H4 (cell line): ENCODE data around the gene RFWD3. TPM values are rescaled to one million over a fixed set of nuclear protein-coding genes. Genes with fewer than 3 reads are reported as not detected.
"Not testable (repeated sequence)": the region's sequence is repeated elsewhere in the genome, so short reads cannot be mapped to it uniquely, and the experiment has no call there.

ENCODE experiments used
- DNase-seq: peaks from one replicate; pipeline ENCODE4 v3.0.0-alpha.2; 2015; ENCODE audit warnings: low spot score
- total RNA-seq: library from RNA; depleted of rRNA; stranded (reverse); fragments of >200 nt; shearing (Covaris generic); gene quantifications from 2 replicates; pipeline ENCODE4 v1.2.3, GENCODE V29; 2014

The RFWD3 gene
- total RNA-seq, 1 experiment from 2014 or later = 33.8 TPM

DNA sequence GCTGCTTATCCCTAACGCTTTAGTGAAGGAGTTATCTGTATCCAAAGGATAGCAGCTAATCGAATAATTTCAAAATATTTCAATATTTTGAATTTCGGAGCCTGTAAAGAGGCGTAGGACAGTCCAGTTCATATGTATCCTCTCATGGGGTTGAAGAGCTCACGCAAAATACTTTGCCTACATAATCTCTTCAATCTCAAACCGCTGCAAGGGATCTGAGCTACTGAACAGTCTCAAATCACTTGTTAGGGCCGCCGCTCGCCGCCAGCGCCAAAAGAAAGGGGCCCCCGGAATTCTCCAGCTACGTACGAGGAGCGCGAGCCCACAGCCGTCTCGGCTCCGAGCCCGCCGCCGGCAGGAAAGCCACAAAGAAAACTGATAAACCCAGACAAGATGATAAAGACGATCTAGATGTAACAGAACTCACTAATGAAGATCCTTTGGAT is 601 bp upstream of the RFWD3 start:
- DNase-seq = no peak

GRCh38 chr16:74666010-74666421 is 661 bp downstream of the RFWD3 start:
- DNase-seq = no peak

DNA sequence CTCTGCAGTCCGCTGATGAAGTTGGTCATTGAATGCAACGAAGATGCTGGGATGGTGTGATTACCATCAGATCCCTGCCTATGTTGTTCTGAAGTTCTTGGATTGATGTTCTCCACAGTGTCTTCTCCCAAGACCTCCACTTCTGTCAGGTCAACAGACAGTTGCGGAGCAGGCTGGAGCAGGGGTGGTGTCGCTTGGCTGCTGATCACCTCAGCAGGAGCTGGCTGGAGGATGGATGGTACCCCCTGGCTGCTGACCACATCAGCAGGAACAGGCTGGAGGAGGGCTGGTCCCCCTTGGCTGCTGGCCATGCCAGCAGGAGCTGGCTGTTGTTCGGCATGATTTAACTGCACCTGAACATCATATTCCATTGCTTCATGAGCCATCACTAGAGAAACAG is 5.6 kb downstream of the RFWD3 start:
- no peak for DNase-seq

DNA sequence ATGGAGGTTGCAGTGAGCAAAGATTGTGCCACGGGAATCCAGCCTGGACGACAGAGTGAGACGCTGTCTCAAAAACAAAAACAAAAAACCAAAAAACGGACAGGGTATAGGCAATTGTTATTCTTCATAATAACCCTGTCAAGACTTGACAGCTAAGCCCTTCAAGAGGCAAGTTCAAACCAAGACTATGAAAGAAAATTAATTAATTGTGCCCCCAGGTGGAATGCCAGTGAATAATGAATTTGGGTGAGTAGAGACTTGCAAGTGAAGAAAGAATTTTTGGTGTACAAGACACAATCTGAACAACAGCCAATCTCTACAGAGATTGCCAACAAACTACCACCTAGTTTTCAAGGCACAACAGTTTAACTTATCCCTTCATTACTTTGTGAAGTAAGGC is 6.3 kb downstream of the RFWD3 start:
- no peak for DNase-seq

- DNase-seq = no peak
Observed at GRCh38 chr16:74659041-74659440, 7.6 kb downstream of the RFWD3 start.

- DNase-seq = no peak
Observed at GRCh38 chr16:74657870-74658642, 8.6 kb downstream of the RFWD3 start.

- DNase-seq = no peak
Observed at GRCh38 chr16:74654536-74655050, 12.1 kb downstream of the RFWD3 start.

- not testable (repeated sequence) for DNase-seq
Observed at GRCh38 chr16:74652883-74653282, 13.8 kb downstream of the RFWD3 start.

- no peak for DNase-seq
Observed at GRCh38 chr16:74652249-74652648, 14.4 kb downstream of the RFWD3 start.

- no peak for DNase-seq
Observed at GRCh38 chr16:74651841-74652240, 14.8 kb downstream of the RFWD3 start.

DNA sequence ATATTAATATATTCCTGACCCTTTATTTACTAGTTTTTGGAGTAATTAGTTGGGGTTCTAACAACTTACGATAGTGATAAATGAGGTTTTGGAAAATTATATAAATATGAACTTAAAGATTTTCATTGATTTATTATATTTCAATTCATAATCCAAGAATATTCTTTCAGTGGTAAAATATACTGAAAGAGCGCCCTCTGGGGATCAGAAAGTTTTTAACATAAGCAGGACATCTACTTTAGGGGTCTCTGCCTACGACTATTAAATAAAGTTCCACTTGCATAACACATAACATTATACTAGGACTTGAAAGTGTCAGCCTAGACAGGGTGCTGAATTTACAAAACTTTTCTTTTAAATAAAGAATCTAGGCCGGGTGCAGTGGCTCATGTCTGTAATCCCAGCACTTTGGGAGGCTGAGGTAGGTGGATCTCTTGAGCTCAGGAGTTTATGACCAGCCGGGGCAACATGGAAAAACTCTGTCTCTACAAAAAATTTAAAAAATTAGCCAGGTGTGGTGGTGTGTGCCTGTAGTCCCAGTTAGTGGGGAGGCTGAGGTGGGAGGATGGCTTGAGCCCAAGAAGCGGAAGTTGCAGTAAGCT is 15.6 kb downstream of the RFWD3 start:
- no peak for DNase-seq

GRCh38 chr16:74649839-74650504 is 16.7 kb downstream of the RFWD3 start:
- no peak for DNase-seq

GRCh38 chr16:74641969-74642368 is 24.7 kb downstream of the RFWD3 start:
- no peak for DNase-seq

DNA sequence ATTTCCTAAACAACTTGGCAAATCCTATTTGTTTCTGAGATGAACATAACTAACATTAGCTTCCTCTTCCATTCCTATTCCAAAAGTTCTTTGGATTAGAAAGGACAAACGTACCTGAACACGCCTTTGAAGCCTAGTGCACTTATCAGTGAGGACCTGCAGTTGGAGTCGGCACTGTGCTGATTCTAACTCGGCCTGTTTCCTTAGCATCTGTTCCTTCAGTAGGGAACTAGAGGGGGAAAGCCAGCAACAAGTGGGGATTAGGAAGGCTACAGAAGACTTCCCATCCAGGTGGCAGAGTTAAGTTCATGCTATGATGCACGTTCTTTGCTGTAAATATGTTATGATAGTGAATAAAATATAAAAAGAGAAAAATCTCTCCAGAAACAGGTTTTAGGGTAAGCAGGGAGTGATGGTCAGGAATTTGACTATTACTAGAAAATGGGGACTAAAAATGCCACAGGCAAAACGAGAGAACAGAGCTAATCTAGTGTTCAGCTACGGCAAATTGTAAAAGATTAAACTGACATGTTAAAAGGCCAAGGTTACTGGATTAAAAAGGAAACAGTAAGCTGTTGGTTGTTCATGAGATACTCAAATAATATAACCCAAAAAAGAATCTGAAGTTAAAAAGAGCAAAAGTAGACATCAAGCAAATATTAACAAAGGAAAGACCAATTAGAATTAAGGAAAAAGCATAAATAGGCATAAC is 28.8 kb downstream of the RFWD3 start:
- no peak for DNase-seq

DNA sequence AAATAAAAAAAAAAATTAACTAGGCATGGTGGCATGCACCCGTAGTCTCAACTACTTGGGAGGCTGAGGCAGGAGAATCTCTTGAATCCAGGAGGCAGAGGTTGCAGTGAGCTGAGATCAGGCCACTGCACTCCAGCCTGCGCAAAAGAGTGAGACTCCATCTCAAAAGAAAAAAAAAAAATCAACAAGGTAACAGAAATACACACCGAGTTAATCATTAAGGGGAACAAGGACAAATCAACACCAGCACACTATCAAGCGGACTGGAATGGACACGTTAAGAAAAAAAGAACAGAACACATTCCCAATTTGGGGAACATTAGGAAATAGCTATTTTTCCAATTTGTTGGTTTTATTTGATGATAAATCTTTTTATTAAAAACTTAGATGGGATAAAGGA is 31.4 kb downstream of the RFWD3 start:
- DNase-seq = no peak

- no peak for DNase-seq
Observed at GRCh38 chr16:74633686-74634085, 33.0 kb downstream of the RFWD3 start.

DNA sequence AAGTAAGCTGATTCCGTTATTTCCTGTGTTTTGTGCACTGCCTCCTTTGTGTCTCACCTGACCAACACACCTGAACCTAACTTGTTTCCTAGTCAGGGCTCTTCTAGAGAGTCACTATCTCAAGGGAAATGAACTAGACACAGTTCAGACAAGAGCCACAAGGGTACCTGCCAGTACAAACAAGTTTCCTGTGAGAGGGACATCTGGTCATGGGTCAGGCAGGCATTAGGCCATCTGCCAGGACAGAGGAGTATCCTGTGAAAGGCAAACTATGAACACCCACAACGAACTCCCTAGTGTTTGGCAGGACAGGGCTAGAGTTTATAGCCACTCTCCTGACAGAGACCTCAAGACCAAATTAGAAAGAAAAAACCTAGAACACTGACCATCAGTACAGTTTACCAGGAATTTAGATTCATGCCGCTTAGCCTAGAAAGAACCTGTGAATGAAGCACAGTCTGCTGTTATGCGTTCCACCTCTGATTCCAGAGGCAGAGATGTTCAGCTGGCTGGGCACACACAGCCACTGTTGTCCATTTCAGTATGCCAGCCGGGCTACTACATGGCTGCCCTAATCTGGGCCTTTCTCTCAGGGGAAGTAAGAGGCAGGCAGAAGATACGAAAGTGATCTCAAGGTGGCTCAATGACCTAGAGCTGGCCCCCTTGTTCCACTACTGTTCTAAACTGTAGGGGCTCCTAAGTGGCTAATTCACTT is 39.0 kb downstream of the RFWD3 start:
- DNase-seq = no peak

GRCh38 chr16:74626741-74627416 is 39.8 kb downstream of the RFWD3 start:
- no peak for DNase-seq

DNA sequence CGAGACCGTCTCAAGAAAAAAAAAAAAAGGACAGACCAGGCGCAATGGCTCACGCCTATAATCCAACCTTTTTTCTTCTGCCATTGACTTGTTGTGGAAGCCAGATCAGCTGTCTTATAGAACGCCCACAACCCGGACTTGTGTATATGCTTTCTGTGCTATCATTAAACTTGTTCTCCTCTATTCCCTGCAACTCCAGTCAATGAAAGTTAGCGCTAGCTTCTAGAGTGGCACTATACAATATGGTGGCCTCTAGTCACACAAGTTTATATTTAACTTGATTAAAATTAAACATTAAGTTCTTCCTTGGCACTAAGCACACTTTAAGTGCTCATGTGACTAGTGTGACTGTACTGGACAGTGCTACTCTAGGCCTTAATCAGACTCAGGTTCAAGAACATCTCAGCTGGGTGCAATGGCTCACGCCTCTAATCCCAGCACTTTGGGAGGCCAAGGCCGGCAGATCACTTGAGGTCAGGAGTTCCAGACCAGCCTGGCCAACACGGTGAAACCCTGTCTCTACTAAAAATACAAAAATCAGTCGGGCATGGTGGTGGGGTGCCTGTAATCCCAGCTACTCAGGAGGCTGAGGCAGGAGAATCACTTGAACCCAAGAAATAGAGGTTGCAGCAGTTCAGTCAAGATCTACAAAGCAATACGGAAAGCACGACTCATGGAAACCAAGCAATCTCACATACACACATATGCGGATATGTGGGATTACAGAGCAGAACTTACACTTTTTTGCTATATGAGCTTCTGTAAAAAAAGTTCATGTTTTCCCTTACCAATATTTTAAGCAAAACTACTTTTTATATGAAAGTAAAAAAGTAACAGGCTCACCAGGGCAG is 41.0 kb downstream of the RFWD3 start:
- DNase-seq = no peak

GRCh38 chr16:74623839-74624235 is 42.8 kb downstream of the RFWD3 start:
- DNase-seq = no peak
